HG03575 (cell line): Measurements from ENCODE around the gene PABPN1.
"Not testable (repeated sequence)": the region's sequence is repeated elsewhere in the genome, so short reads cannot be mapped to it uniquely, and the experiment has no call there.

ENCODE experiments used
- ATAC-seq: cut with Tn5 transposase; IDR thresholded peaks from one replicate; pipeline ENCODE4 v1.9.1; 2021; ENCODE audit not compliant: unreplicated experiment, insufficient number of reproducible peaks, low FRiP score; ENCODE audit errors: extremely low read depth

Gene PABPN1

GRCh38 chr14:23324455-23324846 is 3.2 kb downstream of the PABPN1 start:
- ATAC-seq, result no peak

- ATAC-seq, result no peak
Measured at GRCh38 chr14:23324993-23325392, 3.7 kb downstream of the PABPN1 start.

GRCh38 chr14:23325746-23326145 is 4.5 kb downstream of the PABPN1 start:
- not testable (repeated sequence) for ATAC-seq

- no peak for ATAC-seq
Measured at GRCh38 chr14:23326491-23327332, 5.5 kb downstream of the PABPN1 start.

GRCh38 chr14:23327947-23328744 is 6.9 kb downstream of the PABPN1 start:
- ATAC-seq, result no peak

- ATAC-seq, result no peak
Measured at GRCh38 chr14:23335623-23336022, 14.4 kb downstream of the PABPN1 start.

GRCh38 chr14:23339506-23340268 is 18.4 kb downstream of the PABPN1 start:
- no peak for ATAC-seq

- no peak for ATAC-seq
Measured at GRCh38 chr14:23344481-23344880, 23.2 kb downstream of the PABPN1 start.

- no peak for ATAC-seq
Measured at GRCh38 chr14:23345987-23346692, 24.9 kb downstream of the PABPN1 start.

GRCh38 chr14:23346693-23347405 is 25.6 kb downstream of the PABPN1 start:
- no peak for ATAC-seq

GRCh38 chr14:23347406-23348296 is 26.4 kb downstream of the PABPN1 start:
- no peak for ATAC-seq

- no peak for ATAC-seq
Measured at GRCh38 chr14:23348297-23348655, 27.0 kb downstream of the PABPN1 start.

GRCh38 chr14:23349156-23349845 is 28.0 kb downstream of the PABPN1 start:
- no peak for ATAC-seq

GRCh38 chr14:23351681-23352505 is 30.6 kb downstream of the PABPN1 start:
- no peak for ATAC-seq

- ATAC-seq, result no peak
Measured at GRCh38 chr14:23352506-23353432, 31.5 kb downstream of the PABPN1 start, which contains the start of gene SLC22A17. Gene SLC22A17 (minus strand): TSS chr14:23352887.
